HepG2 (cell line): Measurements from ENCODE around the gene PEMT. TPM values are rescaled to one million over a fixed set of nuclear protein-coding genes. Genes with fewer than 3 reads are reported as not detected.

Experiments
- ATAC-seq: fragments of 200-7000 bp; cut with Tn5 transposase; 3 replicates; pipeline ENCODE4 v1.9.1; 2020; ENCODE audit warnings: mild to moderate bottlenecking, moderate library complexity
- BruUV-seq: library from RNA; stranded (reverse); fragments of 400-500 nt; replicated peaks from 2 replicates; lab custom pipeline; 2021; lab: Mats Ljungman, UMichigan
- CTCF ChIA-PET: fragments of 300-600 bp; formaldehyde crosslinking; extraction: SDS; loops from one replicate; lab custom pipeline; 2021; ENCODE audit warnings: low total read pairs, inconsistent platforms, low intra/inter-chr PET ratio; lab: Yijun Ruan, JAX
- POLR2A ChIA-PET: fragments of 350-600 bp; sonication (Branson Sonifier 250); formaldehyde crosslinking; loops from one replicate; lab custom pipeline; 2020; ENCODE audit warnings: antibody characterized with exemption, inconsistent platforms; lab: Yijun Ruan, JAX
- DNase-seq: peaks from one replicate; pipeline ENCODE4 v3.0.0-alpha.2; 2015; ENCODE audit warnings: low spot score
- FAIRE-seq: peaks from 3 replicates; lab custom pipeline; 2011; peaks lifted over from hg19 to GRCh38; lab: Jason Lieb, UNC
- H2AFZ ChIP-seq: one replicate; pipeline ENCODE4 v1.6.1; 2011; ENCODE audit warnings: low read length, inconsistent platforms
- H3K27ac ChIP-seq: fragments of 300-600 bp; 3 replicates; pipeline ENCODE4 v1.8.0; 2011; ENCODE audit warnings: mixed run types, mild to moderate bottlenecking, mixed read lengths, low read length, inconsistent platforms; ENCODE audit not compliant: insufficient read depth; ENCODE audit errors: extremely low read length
- H3K27me3 ChIP-seq, 2 experiments: fragments of 200-600 bp in 1 of 2; 2 replicates in 1 of 2; 3 replicates in 1 of 2; pipeline versions ENCODE4 v1.6.0 to v1.8.0; 2011; ENCODE audit warnings: low read length in 2 of 2, mild to moderate bottlenecking in 2 of 2, moderate library complexity in 2 of 2, inconsistent platforms in 1 of 2; ENCODE audit not compliant: insufficient read depth in 2 of 2, control insufficient read depth in 1 of 2
- H3K36me3 ChIP-seq, 2 experiments: fragments of 200-600 bp in 1 of 2; replicated peaks in 1 of 2; 2 replicates in 1 of 2; 3 replicates in 1 of 2; pipeline versions ENCODE4 v1.5.1 to v1.8.0; 2011; ENCODE audit warnings: low read length in 2 of 2, inconsistent platforms in 1 of 2; ENCODE audit not compliant: insufficient read depth in 2 of 2, control insufficient read depth in 1 of 2
- H3K4me1 ChIP-seq: 2 replicates; pipeline ENCODE4 v1.5.1; 2012; ENCODE audit warnings: low read length, inconsistent platforms; ENCODE audit not compliant: insufficient read depth
- H3K4me2 ChIP-seq: 2 replicates; pipeline ENCODE4 v1.6.0; 2011; ENCODE audit warnings: low read depth, low read length, inconsistent platforms
- H3K4me3 ChIP-seq, 3 experiments: fragments of 200-600 bp in 1 of 3; sonication (generic), shearing (Covaris generic) in 1 of 3; replicated peaks in 1 of 3; 2 replicates each; pipeline ENCODE4 v1.5.1; 2011 to 2016; ENCODE audit warnings: low read length in 3 of 3, inconsistent platforms in 2 of 3, low read depth in 2 of 3, mild to moderate bottlenecking in 2 of 3, control low read depth in 1 of 3, mixed read lengths in 1 of 3; ENCODE audit not compliant: insufficient read depth in 1 of 3
- H3K79me2 ChIP-seq: one replicate; pipeline ENCODE4 v1.6.1; 2011; ENCODE audit warnings: low read length, inconsistent platforms; ENCODE audit not compliant: insufficient read depth
- H3K9ac ChIP-seq: 2 replicates; pipeline ENCODE4 v1.6.0; 2011; ENCODE audit warnings: mild to moderate bottlenecking, low read depth, low read length, inconsistent platforms; ENCODE audit not compliant: insufficient read depth
- H3K9me3 ChIP-seq: 2 replicates; pipeline ENCODE4 v1.5.1; 2012; ENCODE audit warnings: mild to moderate bottlenecking, low read length
- H4K20me1 ChIP-seq: 2 replicates; pipeline ENCODE4 v1.6.0; 2011; ENCODE audit warnings: inconsistent platforms, mild to moderate bottlenecking, low read length, moderate library complexity; ENCODE audit not compliant: insufficient read depth
- FOXA1 ChIP-seq, 2 experiments: fragments of 450-650 bp in 1 of 2; sonication (generic) in 1 of 2; formaldehyde crosslinking in 1 of 2; IDR thresholded peaks; 2 replicates each; pipeline versions ENCODE4 v1.4.0 to v1.6.1; 2016 to 2020; ENCODE audit warnings: missing genetic modification reagents in 1 of 2
- NR2F1 ChIP-seq, 2 experiments: fragments of 450-650 bp in 1 of 2; formaldehyde crosslinking in 1 of 2; IDR thresholded peaks; 2 replicates each; pipeline versions ENCODE4 v1.5.0 to v1.6.1; 2016 to 2020; ENCODE audit warnings: mild to moderate bottlenecking in 1 of 2, missing compliant biosample characterization in 1 of 2, missing genetic modification reagents in 1 of 2, moderate library complexity in 1 of 2
- RARG ChIP-seq: sonication (generic); formaldehyde crosslinking; IDR thresholded peaks from 2 replicates; pipeline ENCODE4 v1.4.0; 2020; ENCODE audit warnings: low read depth, mild to moderate bottlenecking, missing genetic modification reagents
- ZNF749 ChIP-seq: sonication (generic); formaldehyde crosslinking; IDR thresholded peaks from 2 replicates; pipeline ENCODE4 v1.8.0; 2022; ENCODE audit warnings: mild to moderate bottlenecking, missing genetic modification reagents, moderate library complexity, borderline replicate concordance
- WGBS: methylation state at CpG from one replicate; pipeline ENCODE4 v1.1.6; 2017; ENCODE audit warnings: low lambda C conversion rate; 5-methylcytosine and 5-hydroxymethylcytosine counted together
- in situ Hi-C: cut with HindIII; loops from 2 replicates; pipeline ENCODE4 v1.10.0; 2017; ENCODE audit warnings: low pct_unique_long_range_greater_than_20kb; ENCODE audit not compliant: extremely low pct_ligation_motif_present
- intact Hi-C: fragments of 100-400 bp; cut with micrococcal nuclease; formaldehyde crosslinking; loops from one replicate; pipeline ENCODE4 v1.10.0; 2022; ENCODE audit not compliant: unreplicated experiment
- polyA plus RNA-seq, 8 experiments: library from polyadenylated mRNA; depleted of rRNA in 3 of 8; stranded (reverse) in 7 of 8; unstranded in 1 of 8; fragments of >200 nt; fragmentation: Illumina TruSeq in 4 of 8; extraction: Trizol in 4 of 8; gene quantifications; 2 replicates each; pipeline versions ENCODE4 v1.2.1 to v1.2.3, GENCODE V29; 2011 to 2016; ENCODE audit warnings: low read depth in 4 of 8, missing spikeins in 1 of 8, mixed read lengths in 1 of 8; ENCODE audit not compliant: insufficient read depth in 1 of 8
- total RNA-seq, 5 experiments: library from RNA; depleted of rRNA; stranded (reverse); fragments of >200 nt; fragmentation: Illumina TruSeq; extraction: Trizol; gene quantifications; 2 replicates each; pipeline ENCODE4 v1.2.3, GENCODE V29; 2016; ENCODE audit warnings: low read depth in 1 of 5
- TF ChIP-seq, protein P1 (sequence below): sonication (generic); formaldehyde crosslinking; IDR thresholded peaks from 2 replicates; pipeline ENCODE4 v1.4.0; 2020; ENCODE audit warnings: missing genetic modification reagents, borderline replicate concordance

The PEMT gene
- total and polyA plus RNA-seq, 2 of the 13 experiments (the other 11 are each of a cell fraction or from before 2014, with no cell fraction given), result 31.7 to 43.6 TPM

DNA sequence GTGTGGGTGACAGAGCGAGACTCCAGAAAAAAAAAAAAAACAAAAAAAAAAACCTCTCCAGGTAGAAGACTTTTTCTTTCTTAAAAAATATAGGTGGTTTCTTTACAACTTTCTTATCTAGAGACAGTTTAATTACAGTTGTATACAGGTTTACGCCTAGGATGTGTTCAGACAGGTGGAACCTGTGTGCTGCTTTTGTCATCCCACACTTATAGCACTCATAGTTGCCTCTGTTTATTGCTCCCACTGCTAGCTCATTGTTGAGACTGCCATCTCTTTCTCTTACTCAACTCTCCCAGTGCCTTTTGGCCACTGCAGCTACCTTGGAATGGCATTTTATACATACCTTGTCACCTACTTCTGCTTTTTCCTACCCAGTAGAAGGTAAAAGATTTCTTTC, 133.8 kb downstream of the PEMT start:
- Histone ChIP-seq H2AFZ (no peak overlapping the region), H3K27me3 (no peaks in the 10 kb centered on the region), H3K27ac (no peak overlapping the region), H4K20me1 (no peaks in the 10 kb centered on the region), H3K9me3 (peaks cover 6% of the 10 kb centered on the region; the same call in 1 of the 2 replicates), H3K4me2 (no peak overlapping the region), H3K79me2 (no peaks in the 10 kb centered on the region), H3K36me3 (no peaks in the 10 kb centered on the region), H3K9ac (no peak overlapping the region), H3K4me3 (no peak overlapping the region), H3K4me1 (peaks cover 39% of the 10 kb centered on the region)
- BruUV-seq, result no TSS peak
- 83% methylated on average over 2 of the region's 2 CpGs for WGBS
- intact Hi-C loops (no loop called here), in situ Hi-C loops (no loop called here)
- ATAC-seq, result no peak
- TF ChIP-seq FOXA1 (IDR thresholded peaks at IDR 0.05) (no peak), FOXA1 (CRISPR knock-in tag; IDR thresholded peaks at IDR 0.05) (no peak), RARG (CRISPR knock-in tag) (no peak), ZNF749 (CRISPR knock-in tag) (no peak), NR2F1 (CRISPR knock-in tag; IDR thresholded peaks at IDR 0.05) (no peak)
- TF ChIP-seq, protein P1, sequence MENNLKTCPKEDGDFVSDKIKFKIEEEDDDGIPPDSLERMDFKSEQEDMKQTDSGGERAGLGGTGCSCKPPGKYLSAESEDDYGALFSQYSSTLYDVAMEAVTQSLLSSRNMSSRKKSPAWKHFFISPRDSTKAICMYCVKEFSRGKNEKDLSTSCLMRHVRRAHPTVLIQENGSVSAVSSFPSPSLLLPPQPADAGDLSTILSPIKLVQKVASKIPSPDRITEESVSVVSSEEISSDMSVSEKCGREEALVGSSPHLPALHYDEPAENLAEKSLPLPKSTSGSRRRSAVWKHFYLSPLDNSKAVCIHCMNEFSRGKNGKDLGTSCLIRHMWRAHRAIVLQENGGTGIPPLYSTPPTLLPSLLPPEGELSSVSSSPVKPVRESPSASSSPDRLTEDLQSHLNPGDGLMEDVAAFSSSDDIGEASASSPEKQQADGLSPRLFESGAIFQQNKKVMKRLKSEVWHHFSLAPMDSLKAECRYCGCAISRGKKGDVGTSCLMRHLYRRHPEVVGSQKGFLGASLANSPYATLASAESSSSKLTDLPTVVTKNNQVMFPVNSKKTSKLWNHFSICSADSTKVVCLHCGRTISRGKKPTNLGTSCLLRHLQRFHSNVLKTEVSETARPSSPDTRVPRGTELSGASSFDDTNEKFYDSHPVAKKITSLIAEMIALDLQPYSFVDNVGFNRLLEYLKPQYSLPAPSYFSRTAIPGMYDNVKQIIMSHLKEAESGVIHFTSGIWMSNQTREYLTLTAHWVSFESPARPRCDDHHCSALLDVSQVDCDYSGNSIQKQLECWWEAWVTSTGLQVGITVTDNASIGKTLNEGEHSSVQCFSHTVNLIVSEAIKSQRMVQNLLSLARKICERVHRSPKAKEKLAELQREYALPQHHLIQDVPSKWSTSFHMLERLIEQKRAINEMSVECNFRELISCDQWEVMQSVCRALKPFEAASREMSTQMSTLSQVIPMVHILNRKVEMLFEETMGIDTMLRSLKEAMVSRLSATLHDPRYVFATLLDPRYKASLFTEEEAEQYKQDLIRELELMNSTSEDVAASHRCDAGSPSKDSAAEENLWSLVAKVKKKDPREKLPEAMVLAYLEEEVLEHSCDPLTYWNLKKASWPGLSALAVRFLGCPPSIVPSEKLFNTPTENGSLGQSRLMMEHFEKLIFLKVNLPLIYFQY (CRISPR knock-in tag), result no peak
- ChIA-PET CTCF (no interaction called here), POLR2A (no interaction called here)
- FAIRE-seq, result no peak
- DNase-seq, result no peak
